ENCODE measurements around the gene PARVB. TPM values are rescaled to one million over a fixed set of nuclear protein-coding genes. Genes with fewer than 3 reads are reported as not detected.

The PARVB gene
- total RNA-seq, 1 experiment from 2014 or later, result 33.0 TPM

DNA sequence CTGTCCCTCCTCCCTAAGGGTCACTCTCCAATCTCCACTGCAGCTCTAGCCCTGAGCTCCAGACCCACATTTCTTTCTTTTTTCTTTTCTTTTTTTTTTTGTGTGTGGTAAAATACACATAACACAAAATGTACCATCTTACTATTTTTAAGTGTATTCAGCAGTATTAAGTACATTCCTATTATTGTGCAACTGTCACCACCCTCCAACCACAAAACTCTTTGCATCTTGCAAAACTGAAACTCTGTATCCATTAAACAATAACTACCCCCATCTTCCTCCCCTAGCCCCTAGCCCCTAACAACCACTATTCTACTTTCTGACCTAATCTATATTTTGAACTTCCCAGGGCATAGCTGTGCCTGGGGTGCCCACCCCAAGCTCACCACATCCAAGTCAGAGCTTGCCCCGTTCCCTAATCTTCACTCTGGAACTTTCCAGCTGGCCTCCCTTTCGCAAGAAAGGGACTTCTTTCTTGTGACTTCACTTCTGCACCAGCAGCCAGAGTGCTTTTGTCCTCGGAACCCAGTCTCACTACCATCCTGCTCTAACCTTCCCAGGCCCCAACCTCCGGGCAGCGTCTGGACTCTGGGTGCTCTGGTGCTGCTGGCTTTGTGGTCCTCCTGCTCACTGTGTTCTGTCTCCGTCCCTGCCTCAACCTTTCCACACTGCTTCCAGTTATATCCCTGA is 187.3 kb downstream of the PARVB start:
- Histone ChIP-seq H3K4me1 (replicated peaks) (no peaks in the 10 kb centered on the region), H3K36me3 (no peaks in the 10 kb centered on the region), H3K9me3 (replicated peaks) (0 out of 2 replicates have a peak, but pooled peaks cover 3% of the 10 kb centered on the region), H3K27me3 (replicated peaks) (no peaks in the 10 kb centered on the region), H3K4me3 (no peak overlapping the region), H3K27ac (no peak overlapping the region)
- peak in 1 of 2 experiments; percentile 24 for DNase-seq (ENCODE audit: low read depth in 1 of 2, low spot score in 2 of 2)

DNA sequence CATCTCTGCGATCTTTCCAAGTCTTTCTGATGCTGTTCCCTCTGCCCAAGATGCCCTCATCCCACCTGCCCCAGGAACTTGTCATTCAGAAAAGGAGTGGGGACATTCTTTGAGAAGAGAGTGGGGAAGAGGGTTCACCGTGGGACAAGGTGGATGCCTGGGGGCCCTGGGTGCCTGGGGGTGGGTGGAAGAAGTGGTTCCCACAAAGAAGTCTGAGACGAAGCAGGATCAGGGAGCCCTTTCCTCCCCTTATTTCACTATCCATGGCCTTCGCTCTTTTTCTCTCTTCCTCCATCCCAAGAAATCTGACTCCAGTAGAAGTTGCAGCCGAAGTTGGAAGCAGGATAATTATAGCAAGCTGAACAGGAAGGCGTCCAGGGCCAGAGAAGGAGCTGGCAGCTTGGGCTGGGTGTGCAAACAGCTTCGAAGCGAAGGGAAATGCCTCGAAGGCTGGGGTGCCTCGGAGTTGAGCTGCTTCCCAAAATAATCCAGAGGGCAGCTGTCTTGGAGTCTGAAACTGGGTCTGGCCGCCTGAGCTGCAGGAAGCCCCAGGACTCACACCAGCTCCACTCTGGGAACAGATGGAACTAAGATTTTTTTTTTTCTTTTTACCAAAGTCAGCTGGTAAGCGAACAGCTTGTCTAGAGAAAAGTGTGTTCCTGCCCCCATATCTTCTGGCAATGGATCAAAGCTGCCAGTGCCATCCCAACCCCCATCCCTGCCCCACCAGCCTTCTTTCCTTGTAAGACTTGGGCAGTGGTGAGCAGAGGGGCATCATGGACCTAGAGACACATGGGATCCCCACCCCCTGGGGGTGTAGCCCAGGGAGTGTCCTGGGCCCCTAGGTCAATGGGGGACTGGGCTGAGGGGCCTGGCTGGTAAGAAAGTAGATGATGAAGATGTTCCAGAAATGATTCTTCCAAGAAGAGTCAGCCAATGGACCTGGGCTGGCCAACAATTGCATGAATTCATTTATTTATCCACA is 188.1 kb downstream of the PARVB start:
- Histone ChIP-seq H3K27ac (no peak overlapping the region), H3K9me3 (replicated peaks) (0 out of 2 replicates have a peak, but pooled peaks cover 3% of the 10 kb centered on the region), H3K36me3 (no peaks in the 10 kb centered on the region), H3K27me3 (replicated peaks) (no peaks in the 10 kb centered on the region), H3K4me1 (replicated peaks) (no peaks in the 10 kb centered on the region), H3K4me3 (no peak overlapping the region)
- peak in 1 of 2 experiments; percentile 33 for DNase-seq (ENCODE audit: low read depth in 1 of 2, low spot score in 2 of 2)

DNA sequence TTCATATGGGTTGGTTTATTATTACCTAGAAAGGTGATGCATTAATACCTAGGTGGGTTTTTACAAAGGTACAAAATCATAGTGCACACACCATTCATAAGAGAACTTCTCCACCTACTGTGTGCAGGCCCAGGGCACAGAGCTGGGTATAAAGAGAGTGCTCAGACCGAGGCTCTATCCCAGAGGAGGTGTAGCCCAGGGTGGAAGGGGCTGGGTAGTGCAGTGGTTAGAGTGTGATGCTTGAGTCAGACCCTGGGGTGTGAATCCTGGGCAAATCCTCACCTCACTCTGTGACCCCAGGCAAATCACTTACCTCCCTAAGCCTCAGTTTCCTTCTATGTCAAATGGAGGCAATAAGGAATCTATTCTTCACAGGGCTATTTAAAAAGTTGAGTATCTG is 188.8 kb downstream of the PARVB start:
- peak in 1 of 2 experiments; percentile 25 for DNase-seq (ENCODE audit: low read depth in 1 of 2, low spot score in 2 of 2)
- Histone ChIP-seq H3K4me3 (no peak overlapping the region), H3K4me1 (replicated peaks) (no peaks in the 10 kb centered on the region)

DNA sequence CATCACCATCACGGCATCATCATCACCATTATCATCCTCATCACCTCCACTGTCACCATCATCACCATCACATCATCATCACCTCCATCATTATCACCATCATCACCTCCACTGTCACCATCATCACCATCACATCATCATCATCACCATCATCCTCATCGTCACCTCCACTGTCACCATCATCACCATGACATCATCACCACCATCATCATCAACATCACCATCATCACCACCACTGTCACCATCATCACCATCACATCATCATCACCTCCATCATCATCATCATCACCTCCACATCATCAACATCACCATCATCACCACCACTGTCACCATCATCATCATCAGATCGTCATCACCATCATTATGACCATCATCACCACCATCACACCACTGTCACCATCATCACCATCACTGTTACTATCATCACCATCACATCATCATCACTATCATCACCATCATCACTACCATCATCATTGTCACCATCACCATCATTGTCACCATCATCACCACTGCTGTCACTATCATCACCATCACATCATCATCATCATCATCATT is 189.5 kb downstream of the PARVB start:
- no peaks in the 10 kb centered on the region for H3K27me3 ChIP-seq (replicated peaks)
- no peak overlapping the region for H3K4me3 ChIP-seq
- no peak for DNase-seq (ENCODE audit: low read depth in 1 of 2, low spot score in 2 of 2)
- 0 out of 2 replicates have a peak, but pooled peaks cover 3% of the 10 kb centered on the region for H3K9me3 ChIP-seq (replicated peaks)
- no peaks in the 10 kb centered on the region for H3K36me3 ChIP-seq
- no peaks in the 10 kb centered on the region for H3K4me1 ChIP-seq (replicated peaks)
- H3K27ac ChIP-seq, result no peak overlapping the region

More for the DNA sequence above, 188.8 kb downstream of the PARVB start:
- Histone ChIP-seq H3K27ac (no peak overlapping the region), H3K36me3 (no peaks in the 10 kb centered on the region), H3K9me3 (replicated peaks) (0 out of 2 replicates have a peak, but pooled peaks cover 3% of the 10 kb centered on the region), H3K27me3 (replicated peaks) (no peaks in the 10 kb centered on the region)

DNA sequence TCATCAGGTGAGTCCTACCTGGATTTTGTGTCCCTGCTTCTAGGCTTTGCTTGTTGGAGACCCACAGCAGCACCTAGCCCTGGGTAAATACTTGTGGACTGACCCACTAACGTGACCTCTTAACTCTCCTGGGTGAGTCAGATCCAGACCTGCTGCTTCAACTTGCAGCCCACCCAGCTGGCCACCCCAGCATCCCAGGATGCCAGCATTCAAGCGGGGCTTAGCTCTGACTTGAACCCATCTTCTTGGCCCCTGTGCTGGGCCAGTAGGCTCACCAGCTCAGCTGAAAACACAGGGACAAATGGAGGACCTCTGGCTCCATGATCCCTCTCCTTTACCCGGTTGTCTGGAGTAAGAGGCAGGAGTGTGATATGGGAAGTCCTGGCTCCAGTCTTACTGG is 190.1 kb downstream of the PARVB start:
- peak in 1 of 2 experiments; percentile 20 for DNase-seq (ENCODE audit: low read depth in 1 of 2, low spot score in 2 of 2)
- Histone ChIP-seq H3K4me3 (no peak overlapping the region), H3K9me3 (replicated peaks) (0 out of 2 replicates have a peak, but pooled peaks cover 3% of the 10 kb centered on the region), H3K4me1 (replicated peaks) (no peaks in the 10 kb centered on the region), H3K27ac (no peak overlapping the region), H3K27me3 (replicated peaks) (no peaks in the 10 kb centered on the region), H3K36me3 (no peaks in the 10 kb centered on the region)

DNA sequence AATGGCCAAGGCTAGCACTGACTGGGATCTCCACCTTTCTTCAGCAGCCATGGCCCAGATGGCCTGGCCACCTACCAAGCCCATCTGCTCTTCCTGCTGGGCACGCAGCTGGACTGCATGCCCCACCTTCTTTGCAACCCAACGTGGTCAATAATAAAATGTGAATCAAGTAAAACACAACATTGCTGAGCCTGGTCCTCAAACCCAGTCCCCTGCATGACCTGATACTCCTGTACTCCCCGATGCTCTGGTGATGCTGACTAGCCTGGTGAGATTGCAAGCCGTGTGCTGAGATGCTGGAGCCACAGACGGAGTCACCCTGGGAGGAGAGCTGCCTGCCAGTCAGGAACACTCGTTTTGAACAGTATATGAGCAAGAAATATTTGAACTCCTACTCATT is 190.7 kb downstream of the PARVB start:
- 0 out of 2 replicates have a peak, but pooled peaks cover 3% of the 10 kb centered on the region for H3K9me3 ChIP-seq (replicated peaks)
- H3K4me1 ChIP-seq (replicated peaks), result no peaks in the 10 kb centered on the region
- peak in 1 of 2 experiments; percentile 12 for DNase-seq (ENCODE audit: low read depth in 1 of 2, low spot score in 2 of 2)
- H3K27ac ChIP-seq, result no peak overlapping the region
- H3K27me3 ChIP-seq (replicated peaks), result no peaks in the 10 kb centered on the region
- no peak overlapping the region for H3K4me3 ChIP-seq
- H3K36me3 ChIP-seq, result no peaks in the 10 kb centered on the region

DNA sequence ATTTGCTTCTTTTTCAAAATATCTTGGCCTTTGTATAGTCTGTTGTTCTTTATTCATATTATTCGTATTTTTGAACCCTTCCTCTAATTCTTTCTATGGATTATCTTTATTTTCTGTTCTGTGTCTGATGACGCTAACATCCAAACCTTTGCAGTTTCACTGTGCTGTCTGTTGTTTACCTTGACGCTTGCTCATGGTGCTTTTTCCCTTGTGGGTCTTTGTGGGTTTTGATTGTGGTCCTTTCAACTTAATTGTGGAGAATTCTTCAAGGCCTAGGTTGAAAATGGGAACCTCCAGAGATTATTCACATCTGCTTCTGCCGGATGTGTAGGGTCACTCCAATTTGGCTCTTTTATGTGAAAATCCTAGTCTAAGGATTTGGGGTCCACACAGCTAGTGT is 191.2 kb downstream of the PARVB start:
- Histone ChIP-seq H3K4me3 (no peak overlapping the region), H3K36me3 (no peaks in the 10 kb centered on the region), H3K9me3 (replicated peaks) (0 out of 2 replicates have a peak, but pooled peaks cover 3% of the 10 kb centered on the region), H3K4me1 (replicated peaks) (no peaks in the 10 kb centered on the region), H3K27me3 (replicated peaks) (no peaks in the 10 kb centered on the region), H3K27ac (no peak overlapping the region)
- no peak for DNase-seq (ENCODE audit: low read depth in 1 of 2, low spot score in 2 of 2)

DNA sequence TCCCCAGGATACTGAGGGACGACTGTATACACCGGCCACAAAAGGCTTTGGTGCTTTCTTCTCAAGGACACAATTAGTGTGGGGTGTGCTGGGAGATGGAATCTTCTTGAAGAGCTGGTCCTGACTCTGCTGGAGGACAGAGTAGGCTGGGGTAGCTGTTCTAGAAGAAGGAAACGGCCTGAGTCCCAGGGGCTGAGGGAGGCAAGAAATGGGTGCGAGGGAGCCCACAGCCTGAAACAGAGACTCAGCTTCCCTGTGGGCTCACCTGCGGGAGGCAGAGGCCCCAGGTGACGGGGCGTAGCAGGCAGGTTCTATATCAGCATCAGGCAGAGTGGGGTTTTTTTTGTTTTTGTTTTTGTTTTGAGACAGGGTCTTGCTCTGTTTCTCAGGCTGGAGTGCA is 193.2 kb downstream of the PARVB start:
- Histone ChIP-seq H3K4me1 (replicated peaks) (no peaks in the 10 kb centered on the region), H3K9me3 (replicated peaks) (0 out of 2 replicates have a peak, but pooled peaks cover 6% of the 10 kb centered on the region), H3K27me3 (replicated peaks) (no peaks in the 10 kb centered on the region), H3K36me3 (no peaks in the 10 kb centered on the region), H3K27ac (no peak overlapping the region), H3K4me3 (no peak overlapping the region)
- DNase-seq (ENCODE audit: low read depth in 1 of 2, low spot score in 2 of 2), result peak in 1 of 2 experiments; percentile 16

DNA sequence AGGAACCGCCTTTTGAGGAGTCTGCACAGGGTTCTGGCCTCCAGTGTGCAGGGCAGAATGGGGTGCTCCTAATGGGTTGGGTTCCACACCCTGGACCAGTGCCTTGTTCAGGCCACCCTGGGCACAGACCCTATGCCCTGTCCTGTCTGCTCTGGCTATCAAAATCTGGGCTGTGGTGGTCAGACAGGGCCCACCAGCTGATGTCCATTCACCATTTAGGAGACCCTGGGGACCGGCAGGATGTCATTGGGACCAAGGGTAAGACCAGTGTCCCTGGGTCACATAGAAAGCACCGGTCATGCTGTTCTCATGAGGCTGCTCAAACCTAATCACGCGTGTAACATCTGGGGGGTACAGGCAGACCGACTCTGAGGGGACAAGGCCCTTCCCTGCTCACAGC is 194.0 kb downstream of the PARVB start:
- Histone ChIP-seq H3K4me3 (no peak overlapping the region), H3K27me3 (replicated peaks) (no peaks in the 10 kb centered on the region), H3K9me3 (replicated peaks) (0 out of 2 replicates have a peak, but pooled peaks cover 6% of the 10 kb centered on the region), H3K36me3 (no peaks in the 10 kb centered on the region), H3K4me1 (replicated peaks) (no peaks in the 10 kb centered on the region), H3K27ac (no peak overlapping the region)
- DNase-seq (ENCODE audit: low read depth in 1 of 2, low spot score in 2 of 2), result peak in 1 of 2 experiments; percentile 25

DNA sequence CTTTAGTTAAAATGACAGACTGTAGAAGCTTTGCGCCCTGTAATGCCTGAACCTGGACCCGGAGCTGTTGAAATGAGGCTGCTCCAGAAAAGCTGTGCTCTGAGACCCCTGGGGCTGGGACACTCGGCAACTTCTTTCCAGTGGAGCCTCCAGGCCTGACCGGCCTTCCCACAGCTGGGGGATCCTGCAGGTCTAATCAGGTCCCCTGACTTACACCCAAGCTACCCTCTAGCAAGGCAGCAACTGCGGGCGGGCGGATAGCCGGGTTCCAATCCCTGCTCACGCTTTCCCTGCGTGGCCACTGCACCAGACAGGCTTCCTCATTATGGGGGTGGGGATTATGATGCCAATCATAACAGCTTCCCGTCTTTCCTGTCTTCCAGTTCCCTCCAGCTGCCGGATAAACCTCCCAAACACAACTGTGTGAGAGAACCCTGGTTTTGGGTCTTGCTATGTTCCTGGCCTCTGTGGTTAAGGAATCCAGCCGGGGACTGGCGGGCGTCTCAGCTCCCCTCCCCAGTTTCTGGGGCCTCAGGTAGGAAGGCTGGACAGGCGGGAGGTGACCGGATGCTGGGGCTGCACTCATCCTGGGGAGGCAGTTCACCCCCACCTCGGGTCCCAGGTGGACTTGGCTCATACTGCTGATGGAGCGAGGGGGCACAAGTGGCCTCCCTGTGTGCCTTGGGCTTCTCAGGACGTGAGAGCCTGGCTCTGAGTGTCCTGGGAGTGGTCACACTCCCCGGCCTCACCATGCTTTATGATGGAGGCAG is 195.2 kb downstream of the PARVB start:
- H3K27ac ChIP-seq, result no peak overlapping the region

DNA sequence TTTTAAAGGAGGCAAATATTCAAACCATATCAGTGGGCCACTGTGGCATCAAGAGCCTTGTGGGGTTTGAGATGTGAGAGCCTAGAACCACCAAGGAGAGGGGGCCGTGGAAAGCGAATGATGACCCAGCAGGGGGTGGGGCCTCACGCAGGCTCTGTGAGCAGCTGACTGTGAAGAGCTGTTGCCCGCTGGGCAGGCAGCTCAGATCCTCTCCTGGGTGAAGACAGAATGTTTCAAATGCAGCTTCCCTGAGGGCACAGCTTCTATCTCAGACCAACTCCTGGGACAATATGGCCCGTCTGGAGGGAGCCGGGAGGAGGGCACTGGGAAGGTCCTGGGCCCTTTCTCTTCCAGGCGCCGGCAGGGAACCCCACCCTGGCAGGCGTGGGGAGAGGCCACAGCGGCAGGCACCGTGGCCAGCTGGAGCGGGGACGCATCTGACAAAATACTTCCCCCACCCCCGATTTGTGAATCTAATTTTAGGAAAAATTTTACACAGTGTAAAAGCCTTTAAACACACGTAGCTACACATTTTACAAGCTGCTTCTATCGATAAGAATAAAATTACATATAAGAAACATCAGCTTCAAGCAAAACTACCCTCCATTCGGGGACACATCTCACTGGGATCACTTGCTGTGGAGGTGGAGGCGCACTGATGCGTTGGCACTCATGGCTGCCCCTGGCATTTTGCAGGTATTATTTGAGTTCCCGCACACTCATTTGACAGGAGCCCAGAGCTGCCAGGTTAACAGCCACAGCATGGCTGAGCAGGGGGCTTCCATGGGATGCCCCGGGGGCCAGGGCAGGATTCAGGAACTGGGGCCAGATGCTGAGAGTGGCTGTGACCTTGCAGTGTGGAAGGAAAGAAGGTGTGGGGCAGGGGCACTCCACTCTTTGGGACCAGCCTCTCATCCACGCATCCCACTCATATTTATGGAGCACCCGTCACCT is 196.9 kb downstream of the PARVB start:
- H3K27me3 ChIP-seq (replicated peaks), result no peaks in the 10 kb centered on the region; the same call in 1 of the 2 replicates
- H3K36me3 ChIP-seq, result no peaks in the 10 kb centered on the region
- H3K4me1 ChIP-seq (replicated peaks), result no peaks in the 10 kb centered on the region
- DNase-seq (ENCODE audit: low read depth in 1 of 2, low spot score in 2 of 2), result peak in 1 of 2 experiments; percentile 28
- H3K27ac ChIP-seq, result no peak overlapping the region
- 0 out of 2 replicates have a peak, but pooled peaks cover 3% of the 10 kb centered on the region for H3K9me3 ChIP-seq (replicated peaks)
- H3K4me3 ChIP-seq, result no peak overlapping the region

More for the DNA sequence above, 195.2 kb downstream of the PARVB start:
- H3K27me3 ChIP-seq (replicated peaks), result no peaks in the 10 kb centered on the region
- no peaks in the 10 kb centered on the region for H3K36me3 ChIP-seq
- no peak for DNase-seq (ENCODE audit: low read depth in 1 of 2, low spot score in 2 of 2)
- no peak overlapping the region for H3K4me3 ChIP-seq
- H3K4me1 ChIP-seq (replicated peaks), result no peaks in the 10 kb centered on the region
- H3K9me3 ChIP-seq (replicated peaks), result 0 out of 2 replicates have a peak, but pooled peaks cover 6% of the 10 kb centered on the region

Data from SJSA1 (cell line).